Measurements from ENCODE around the gene MPST. TPM values are rescaled to one million over a fixed set of nuclear protein-coding genes. Genes with fewer than 3 reads are reported as not detected.

Gene MPST
- total RNA-seq, 1 experiment from 2014 or later = 68.6 TPM

DNA sequence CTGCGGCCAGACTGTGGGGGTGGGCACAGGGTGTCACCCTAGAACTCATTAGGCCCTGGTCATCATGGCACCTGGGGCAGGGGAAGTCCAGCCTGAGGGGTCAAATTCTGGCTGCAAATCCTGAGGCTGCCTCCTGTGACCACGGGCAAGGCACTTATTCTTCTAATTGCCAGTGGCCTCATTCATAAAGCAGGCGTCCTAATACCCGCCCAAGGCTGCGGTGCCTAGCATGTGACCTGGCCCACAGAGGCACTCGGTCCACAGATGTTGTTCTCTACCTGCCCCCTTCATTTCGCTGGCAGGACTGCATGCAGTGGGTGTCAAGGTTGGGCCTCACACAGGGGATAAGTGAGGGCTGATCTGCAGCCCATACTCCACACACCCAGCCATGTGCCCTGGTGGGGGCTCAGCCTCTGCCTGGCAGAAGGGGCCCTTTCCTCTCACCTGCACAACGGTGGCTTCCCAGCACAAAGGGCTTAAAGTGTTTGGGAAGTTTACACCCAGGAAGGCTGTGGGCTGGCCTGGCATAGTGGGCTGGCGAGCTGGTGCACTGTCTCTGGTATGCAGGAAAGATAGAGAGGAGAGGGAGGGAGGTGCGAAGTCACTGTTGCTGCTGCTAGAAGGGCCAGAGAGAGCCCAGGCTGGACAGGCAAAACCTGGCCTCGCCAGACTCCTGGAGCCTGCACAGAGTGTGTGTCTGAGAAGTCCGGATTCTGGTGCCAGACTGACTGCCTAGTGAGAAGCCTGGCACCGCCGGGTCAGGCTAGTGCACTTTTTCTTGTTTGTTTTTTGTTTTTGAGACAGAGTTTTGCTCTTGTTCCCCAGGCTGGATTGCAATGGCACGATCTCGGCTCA lies 3.2 kb downstream of the MPST start:
- BruUV-seq (replicated peaks) = no TSS peak
- POLR2A ChIA-PET = no interaction called here
- RAD21 ChIA-PET (ENCODE audit: low non-redundant PET in 1 of 2, low total read pairs in 2 of 2, uncharacterized antibody in 2 of 2, unreplicated experiment in 2 of 2) = interaction anchor here in 1 of 2 experiments (0.6 kb wide), 2 partner anchors 27 to 28 kb away, joined by 3 to 8 read pairs; no protein-coding TSS in a partner anchor
- intact Hi-C loops (cut with micrococcal nuclease) = no loop called here
- no peaks in the 10 kb centered on the region for H3K27me3 ChIP-seq (ENCODE audit: insufficient read depth, low read length)
- CTCF ChIA-PET = interaction anchor here (1.4 to 1.8 kb wide), 2 partner anchors 8 to 10 kb away, joined by 4 read pairs; no protein-coding TSS in a partner anchor
- TF ChIP-seq, protein P1, sequence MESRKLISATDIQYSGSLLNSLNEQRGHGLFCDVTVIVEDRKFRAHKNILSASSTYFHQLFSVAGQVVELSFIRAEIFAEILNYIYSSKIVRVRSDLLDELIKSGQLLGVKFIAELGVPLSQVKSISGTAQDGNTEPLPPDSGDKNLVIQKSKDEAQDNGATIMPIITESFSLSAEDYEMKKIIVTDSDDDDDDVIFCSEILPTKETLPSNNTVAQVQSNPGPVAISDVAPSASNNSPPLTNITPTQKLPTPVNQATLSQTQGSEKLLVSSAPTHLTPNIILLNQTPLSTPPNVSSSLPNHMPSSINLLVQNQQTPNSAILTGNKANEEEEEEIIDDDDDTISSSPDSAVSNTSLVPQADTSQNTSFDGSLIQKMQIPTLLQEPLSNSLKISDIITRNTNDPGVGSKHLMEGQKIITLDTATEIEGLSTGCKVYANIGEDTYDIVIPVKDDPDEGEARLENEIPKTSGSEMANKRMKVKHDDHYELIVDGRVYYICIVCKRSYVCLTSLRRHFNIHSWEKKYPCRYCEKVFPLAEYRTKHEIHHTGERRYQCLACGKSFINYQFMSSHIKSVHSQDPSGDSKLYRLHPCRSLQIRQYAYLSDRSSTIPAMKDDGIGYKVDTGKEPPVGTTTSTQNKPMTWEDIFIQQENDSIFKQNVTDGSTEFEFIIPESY (IDR thresholded peaks at IDR 0.05; ENCODE audit: extremely low read depth, insufficient replicate concordance, low read length) = no peak
- TF ChIP-seq POLR2AphosphoS5 (IDR thresholded peaks at IDR 0.05; ENCODE audit: low read depth, low read length) (no peak), SIN3A (IDR thresholded peaks at IDR 0.05; ENCODE audit: low read depth) (no peak), YY1 (IDR thresholded peaks at IDR 0.05; ENCODE audit: extremely low read depth, insufficient replicate concordance, low read depth, low read length) (no peak), CBX3 (IDR thresholded peaks at IDR 0.05; ENCODE audit: low read depth) (no peak), TCF7L2 (IDR thresholded peaks at IDR 0.05; ENCODE audit: borderline replicate concordance, extremely low read depth, insufficient read depth, insufficient read length) (no peak), CEBPB (IDR thresholded peaks at IDR 0.05; ENCODE audit: low read depth) (no peak), ELF1 (IDR thresholded peaks at IDR 0.05; ENCODE audit: borderline replicate concordance, low read depth) (no peak), JUND (IDR thresholded peaks at IDR 0.05) (no peak), EGR1 (IDR thresholded peaks at IDR 0.05; ENCODE audit: low read depth) (no peak), EZH2 (IDR thresholded peaks at IDR 0.05) (no peak), SRF (IDR thresholded peaks at IDR 0.05; ENCODE audit: low read depth) (no peak), ZFX (IDR thresholded peaks at IDR 0.05) (no peak)
- TF ChIP-seq, protein P2, sequence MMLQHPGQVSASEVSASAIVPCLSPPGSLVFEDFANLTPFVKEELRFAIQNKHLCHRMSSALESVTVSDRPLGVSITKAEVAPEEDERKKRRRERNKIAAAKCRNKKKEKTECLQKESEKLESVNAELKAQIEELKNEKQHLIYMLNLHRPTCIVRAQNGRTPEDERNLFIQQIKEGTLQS (IDR thresholded peaks at IDR 0.05) = no peak
- TF ChIP-seq, protein P3, sequence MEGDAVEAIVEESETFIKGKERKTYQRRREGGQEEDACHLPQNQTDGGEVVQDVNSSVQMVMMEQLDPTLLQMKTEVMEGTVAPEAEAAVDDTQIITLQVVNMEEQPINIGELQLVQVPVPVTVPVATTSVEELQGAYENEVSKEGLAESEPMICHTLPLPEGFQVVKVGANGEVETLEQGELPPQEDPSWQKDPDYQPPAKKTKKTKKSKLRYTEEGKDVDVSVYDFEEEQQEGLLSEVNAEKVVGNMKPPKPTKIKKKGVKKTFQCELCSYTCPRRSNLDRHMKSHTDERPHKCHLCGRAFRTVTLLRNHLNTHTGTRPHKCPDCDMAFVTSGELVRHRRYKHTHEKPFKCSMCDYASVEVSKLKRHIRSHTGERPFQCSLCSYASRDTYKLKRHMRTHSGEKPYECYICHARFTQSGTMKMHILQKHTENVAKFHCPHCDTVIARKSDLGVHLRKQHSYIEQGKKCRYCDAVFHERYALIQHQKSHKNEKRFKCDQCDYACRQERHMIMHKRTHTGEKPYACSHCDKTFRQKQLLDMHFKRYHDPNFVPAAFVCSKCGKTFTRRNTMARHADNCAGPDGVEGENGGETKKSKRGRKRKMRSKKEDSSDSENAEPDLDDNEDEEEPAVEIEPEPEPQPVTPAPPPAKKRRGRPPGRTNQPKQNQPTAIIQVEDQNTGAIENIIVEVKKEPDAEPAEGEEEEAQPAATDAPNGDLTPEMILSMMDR (IDR thresholded peaks at IDR 0.05 in 2 of 3, conservative IDR thresholded peaks at IDR 0.05 in 1 of 3; ENCODE audit: borderline replicate concordance in 1 of 3, insufficient read depth in 1 of 3, low read depth in 2 of 3, low read length in 2 of 3) = no peak
- TF ChIP-seq, protein P4, sequence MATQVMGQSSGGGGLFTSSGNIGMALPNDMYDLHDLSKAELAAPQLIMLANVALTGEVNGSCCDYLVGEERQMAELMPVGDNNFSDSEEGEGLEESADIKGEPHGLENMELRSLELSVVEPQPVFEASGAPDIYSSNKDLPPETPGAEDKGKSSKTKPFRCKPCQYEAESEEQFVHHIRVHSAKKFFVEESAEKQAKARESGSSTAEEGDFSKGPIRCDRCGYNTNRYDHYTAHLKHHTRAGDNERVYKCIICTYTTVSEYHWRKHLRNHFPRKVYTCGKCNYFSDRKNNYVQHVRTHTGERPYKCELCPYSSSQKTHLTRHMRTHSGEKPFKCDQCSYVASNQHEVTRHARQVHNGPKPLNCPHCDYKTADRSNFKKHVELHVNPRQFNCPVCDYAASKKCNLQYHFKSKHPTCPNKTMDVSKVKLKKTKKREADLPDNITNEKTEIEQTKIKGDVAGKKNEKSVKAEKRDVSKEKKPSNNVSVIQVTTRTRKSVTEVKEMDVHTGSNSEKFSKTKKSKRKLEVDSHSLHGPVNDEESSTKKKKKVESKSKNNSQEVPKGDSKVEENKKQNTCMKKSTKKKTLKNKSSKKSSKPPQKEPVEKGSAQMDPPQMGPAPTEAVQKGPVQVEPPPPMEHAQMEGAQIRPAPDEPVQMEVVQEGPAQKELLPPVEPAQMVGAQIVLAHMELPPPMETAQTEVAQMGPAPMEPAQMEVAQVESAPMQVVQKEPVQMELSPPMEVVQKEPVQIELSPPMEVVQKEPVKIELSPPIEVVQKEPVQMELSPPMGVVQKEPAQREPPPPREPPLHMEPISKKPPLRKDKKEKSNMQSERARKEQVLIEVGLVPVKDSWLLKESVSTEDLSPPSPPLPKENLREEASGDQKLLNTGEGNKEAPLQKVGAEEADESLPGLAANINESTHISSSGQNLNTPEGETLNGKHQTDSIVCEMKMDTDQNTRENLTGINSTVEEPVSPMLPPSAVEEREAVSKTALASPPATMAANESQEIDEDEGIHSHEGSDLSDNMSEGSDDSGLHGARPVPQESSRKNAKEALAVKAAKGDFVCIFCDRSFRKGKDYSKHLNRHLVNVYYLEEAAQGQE (IDR thresholded peaks at IDR 0.05; ENCODE audit: low read depth) = no peak
- TF ChIP-seq, protein P5, sequence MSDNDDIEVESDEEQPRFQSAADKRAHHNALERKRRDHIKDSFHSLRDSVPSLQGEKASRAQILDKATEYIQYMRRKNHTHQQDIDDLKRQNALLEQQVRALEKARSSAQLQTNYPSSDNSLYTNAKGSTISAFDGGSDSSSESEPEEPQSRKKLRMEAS (IDR thresholded peaks at IDR 0.05) = no peak
- H3K4me3 ChIP-seq (replicated peaks in 1 of 2; ENCODE audit: low read depth in 1 of 2, low read length in 2 of 2) = no peak overlapping the region
- ATAC-seq (no peak), DNase-seq (ENCODE audit: low read depth, low spot score) (no peak)
- peaks cover 5 to 11% of the 10 kb centered on the region in 2 experiments; a peak in 3 of 4 replicates for H3K36me3 ChIP-seq (ENCODE audit: control insufficient read depth in 1 of 2, insufficient read depth in 2 of 2, low read length in 2 of 2)
- peaks cover 14 to 24% of the 10 kb centered on the region in 2 experiments; a peak in 3 of 4 replicates for H3K4me1 ChIP-seq (ENCODE audit: control insufficient read depth in 1 of 2, insufficient read depth in 2 of 2, low read length in 2 of 2)
- H3K9me3 ChIP-seq (ENCODE audit: control insufficient read depth in 1 of 2, insufficient read depth in 1 of 2, low read depth in 1 of 2, low read length in 2 of 2) = no peaks in the 10 kb centered on the region
- no peak overlapping the region for H3K27ac ChIP-seq (ENCODE audit: low read depth, low read length)
- no peaks in the 10 kb centered on the region for H3K9me2 ChIP-seq (ENCODE audit: insufficient read depth)
- no peak overlapping the region for H2AFZ ChIP-seq (ENCODE audit: low read depth, low read length, poor library complexity, severe bottlenecking)
- H4K20me1 ChIP-seq (ENCODE audit: insufficient read depth) = no peaks in the 10 kb centered on the region
- H3K79me2 ChIP-seq (ENCODE audit: insufficient read depth, low read length) = peaks cover 8% of the 10 kb centered on the region; the same call in 1 of the 2 replicates
- H3K9ac ChIP-seq (ENCODE audit: low read length) = no peak overlapping the region
- H3K4me2 ChIP-seq (ENCODE audit: low read length) = no peak overlapping the region
